Mesenchymal stem cell (in vitro differentiated cells and primary cell): ENCODE data around the gene PHF5A. TPM values are rescaled to one million over a fixed set of nuclear protein-coding genes. Genes with fewer than 3 reads are reported as not detected.
A peak's percentile ranks its signal among the peaks of the same experiment; 100 is the strongest.

ENCODE experiments used
- DNase-seq: peaks from one replicate; pipeline ENCODE4 v3.0.0-alpha.2; 2013
- H2AFZ ChIP-seq: one replicate; pipeline ENCODE4 v1.6.1; 2013; ENCODE audit warnings: low read depth, mild to moderate bottlenecking, control low read depth, inconsistent platforms, low read length, moderate library complexity
- H2AK5ac ChIP-seq: 2 replicates; pipeline ENCODE4 v1.6.1; 2013; ENCODE audit warnings: low read length, moderate library complexity, mild to moderate bottlenecking, inconsistent platforms; ENCODE audit not compliant: severe bottlenecking
- H2BK120ac ChIP-seq: one replicate; pipeline ENCODE4 v1.6.1; 2013; ENCODE audit warnings: low read depth, mild to moderate bottlenecking, inconsistent platforms, low read length, moderate library complexity
- H2BK12ac ChIP-seq, 2 experiments: one replicate each; pipeline ENCODE4 v1.6.1; 2013; ENCODE audit warnings: inconsistent platforms in 2 of 2, low read length in 2 of 2, mild to moderate bottlenecking in 2 of 2, moderate library complexity in 2 of 2, control low read depth in 1 of 2
- H2BK15ac ChIP-seq: one replicate; pipeline ENCODE4 v1.6.1; 2013; ENCODE audit warnings: mild to moderate bottlenecking, low read depth, inconsistent platforms; ENCODE audit not compliant: poor library complexity, severe bottlenecking
- H2BK5ac ChIP-seq: 2 replicates; pipeline ENCODE4 v1.6.1; 2013; ENCODE audit warnings: low read depth, mild to moderate bottlenecking, low read length, control low read depth, inconsistent platforms; ENCODE audit not compliant: poor library complexity, severe bottlenecking
- H3K14ac ChIP-seq, 2 experiments: one replicate each; pipeline ENCODE4 v1.6.1; 2013; ENCODE audit warnings: inconsistent platforms in 2 of 2, low read length in 2 of 2, control low read depth in 1 of 2, mild to moderate bottlenecking in 1 of 2, moderate library complexity in 1 of 2
- H3K18ac ChIP-seq, 2 experiments: one replicate each; pipeline ENCODE4 v1.6.1; 2013; ENCODE audit warnings: inconsistent platforms in 2 of 2, low read length in 2 of 2, control low read depth in 1 of 2, low read depth in 1 of 2, mild to moderate bottlenecking in 1 of 2
- H3K23ac ChIP-seq, 2 experiments: one replicate each; pipeline ENCODE4 v1.6.1; 2013; ENCODE audit warnings: inconsistent platforms in 2 of 2, low read length in 2 of 2, mild to moderate bottlenecking in 2 of 2, moderate library complexity in 2 of 2, control low read depth in 1 of 2
- H3K27ac ChIP-seq: 2 replicates; pipeline ENCODE4 v1.5.1; 2013; ENCODE audit warnings: mild to moderate bottlenecking, moderate library complexity, low read length, control low read depth, inconsistent platforms; ENCODE audit not compliant: poor library complexity, severe bottlenecking
- H3K27me3 ChIP-seq, 2 experiments: 2 replicates each; pipeline versions ENCODE4 v1.6.1 to v1.7.0; 2013; ENCODE audit warnings: low read length in 2 of 2, mild to moderate bottlenecking in 2 of 2, moderate library complexity in 2 of 2, control low read depth in 1 of 2, inconsistent platforms in 1 of 2; ENCODE audit not compliant: control insufficient read depth in 1 of 2, insufficient read depth in 1 of 2
- H3K36me3 ChIP-seq, 2 experiments: 2 replicates each; pipeline versions ENCODE4 v1.6.1 to v1.7.0; 2013; ENCODE audit warnings: low read length in 2 of 2, control low read depth in 1 of 2, inconsistent platforms in 1 of 2, low read depth in 1 of 2, mild to moderate bottlenecking in 1 of 2; ENCODE audit not compliant: insufficient read depth in 2 of 2, control insufficient read depth in 1 of 2
- H3K4ac ChIP-seq, 2 experiments: one replicate each; pipeline ENCODE4 v1.6.1; 2013; ENCODE audit warnings: inconsistent platforms in 2 of 2, low read length in 2 of 2, mild to moderate bottlenecking in 2 of 2, moderate library complexity in 2 of 2, control low read depth in 1 of 2, low read depth in 1 of 2
- H3K4me1 ChIP-seq: 2 replicates; pipeline ENCODE4 v1.6.1; 2013; ENCODE audit warnings: low read depth, low read length, control low read depth; ENCODE audit not compliant: control insufficient read depth, insufficient read depth
- H3K4me2 ChIP-seq: 2 replicates; pipeline ENCODE4 v1.6.1; 2013; ENCODE audit warnings: low read length, mild to moderate bottlenecking, inconsistent platforms; ENCODE audit not compliant: poor library complexity, severe bottlenecking
- H3K4me3 ChIP-seq, 2 experiments: 2 replicates each; pipeline versions ENCODE4 v1.5.1 to v1.7.0; 2013; ENCODE audit warnings: low read length in 2 of 2, mild to moderate bottlenecking in 2 of 2, control low read depth in 1 of 2, low read depth in 1 of 2; ENCODE audit not compliant: insufficient read depth in 1 of 2
- H3K79me1 ChIP-seq: replicated peaks from 2 replicates; pipeline ENCODE4 v1.6.1; 2013; ENCODE audit warnings: mild to moderate bottlenecking, control low read depth, low read length, inconsistent platforms; ENCODE audit not compliant: poor library complexity, severe bottlenecking
- H3K9ac ChIP-seq: 2 replicates; pipeline ENCODE4 v1.7.0; 2013; ENCODE audit warnings: mild to moderate bottlenecking, low read length, moderate library complexity
- H3K9me3 ChIP-seq: 2 replicates; pipeline ENCODE4 v1.7.0; 2013; ENCODE audit warnings: mild to moderate bottlenecking, low read length; ENCODE audit not compliant: control insufficient read depth
- H4K8ac ChIP-seq: one replicate; pipeline ENCODE4 v1.6.1; 2013; ENCODE audit warnings: inconsistent platforms, mild to moderate bottlenecking, low read length, moderate library complexity
- H4K91ac ChIP-seq: one replicate; pipeline ENCODE4 v1.6.1; 2013; ENCODE audit warnings: mild to moderate bottlenecking, low read length, inconsistent platforms
- WGBS: methylation state at CpG from one replicate; pipeline ENCODE4 v1.1.7; 2013; ENCODE audit warnings: mixed read lengths; 5-methylcytosine and 5-hydroxymethylcytosine counted together
- polyA plus RNA-seq, 2 experiments: library from polyadenylated mRNA; stranded (reverse); fragments of 200-250 nt; gene quantifications; one replicate each; pipeline ENCODE4 v1.2.3, GENCODE V29; 2013

PHF5A gene, protein sequence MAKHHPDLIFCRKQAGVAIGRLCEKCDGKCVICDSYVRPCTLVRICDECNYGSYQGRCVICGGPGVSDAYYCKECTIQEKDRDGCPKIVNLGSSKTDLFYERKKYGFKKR
- polyA plus RNA-seq (2013, experiment 1 of 2) = 26.6 TPM
- polyA plus RNA-seq (2013, experiment 2 of 2) = 26.3 TPM

DNA sequence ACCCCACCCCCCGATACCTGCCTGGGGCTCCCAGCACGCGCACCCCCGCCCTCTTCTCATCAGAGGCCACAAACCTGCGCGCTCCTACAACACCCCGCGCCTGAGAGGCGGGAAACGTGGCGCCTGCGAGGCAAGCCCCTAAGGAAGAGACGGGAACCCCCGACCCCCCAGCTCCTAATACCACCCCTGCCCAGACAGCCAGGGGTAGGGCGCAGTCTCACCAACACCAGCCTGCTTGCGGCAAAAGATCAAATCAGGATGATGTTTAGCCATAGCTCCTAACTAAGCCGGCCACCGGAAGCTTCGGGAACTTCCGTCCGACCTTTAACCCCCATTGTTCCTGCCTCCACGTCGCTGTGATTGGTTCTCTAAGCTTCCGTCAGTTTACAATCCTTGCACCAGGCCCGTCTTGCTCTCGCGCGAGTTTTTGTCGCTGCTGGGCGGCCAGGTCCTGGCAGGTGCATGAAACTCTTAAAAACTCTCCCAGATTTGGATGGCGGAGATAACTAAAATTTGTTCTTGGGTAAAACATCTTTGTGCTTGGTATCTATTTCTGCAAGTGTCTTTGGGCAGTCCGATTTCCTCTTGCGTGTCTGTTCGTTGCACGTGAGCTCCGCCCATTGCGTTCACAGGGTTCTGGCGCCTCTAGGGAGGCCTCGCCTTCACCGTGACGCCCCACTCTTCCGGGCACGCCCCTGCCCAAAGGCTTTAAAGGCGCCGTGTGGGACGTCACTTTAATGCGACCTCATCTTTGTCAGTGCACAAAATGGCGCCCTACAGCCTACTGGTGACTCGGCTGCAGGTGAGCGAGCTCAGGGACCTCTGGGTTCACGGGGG, at the start of gene PHF5A, which contains the start of gene ACO2:
TSS of gene PHF5A (minus strand) at position 312 of the 837 bp plus-strand sequence. CDS start at position 273, 39 bp downstream.
TSS of gene ACO2 (plus strand) at position 737 of the 837 bp plus-strand sequence. CDS start at position 767, 30 bp downstream.
- Histone ChIP-seq H3K9ac (peak within 1 kb of the TSS; percentile 91), H3K4me1 (peaks cover 10% of the 10 kb centered on the region), H2BK12ac (peak within 1 kb of the TSS; percentile 18 to 57), H4K8ac (peak within 1 kb of the TSS; percentile 95), H3K79me1 (peaks cover 18% of the 10 kb centered on the region), H3K23ac (peak within 1 kb of the TSS in 1 of 2 experiments; percentile 77), H3K36me3 (peaks cover 19 to 52% of the 10 kb centered on the region in 2 experiments), H3K18ac (peak within 1 kb of the TSS; percentile 89 to 96), H3K14ac (peak within 1 kb of the TSS in 1 of 2 experiments; percentile 79), H3K27me3 (no peaks in the 10 kb centered on the region), H3K4me2 (peak within 1 kb of the TSS; percentile 97), H2BK120ac (no peak within 1 kb of the TSS), H4K91ac (peak within 1 kb of the TSS; percentile 82), H3K4ac (peak within 1 kb of the TSS; percentile 48 to 96), H3K9me3 (no peaks in the 10 kb centered on the region), H2BK15ac (peak within 1 kb of the TSS; percentile 84), H3K27ac (peak within 1 kb of the TSS; percentile 75), H2AK5ac (no peak within 1 kb of the TSS), H3K4me3 (peak within 1 kb of the TSS; percentile 95 to 100), H2BK5ac (peak within 1 kb of the TSS; percentile 78), H2AFZ (peak within 1 kb of the TSS; percentile 86)
- DNase-seq = peak; percentile 99
- under 1% methylated on average over 51 of the region's 51 CpGs for WGBS

DNA sequence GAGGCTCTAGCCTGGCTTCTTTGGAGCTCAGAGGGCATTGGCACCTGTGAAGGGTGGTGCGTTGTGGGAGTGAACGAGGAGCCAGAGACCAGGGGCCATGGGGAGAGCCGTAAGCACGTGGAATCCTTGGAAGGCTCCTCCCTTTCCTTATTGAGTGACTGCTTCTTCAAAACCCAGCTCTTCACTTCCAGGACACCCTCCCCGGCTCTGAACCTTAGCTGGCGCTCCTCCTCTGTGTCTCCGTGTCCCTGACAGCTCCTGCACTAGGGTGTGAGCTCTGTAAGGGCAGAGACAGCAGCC, 49.5 kb upstream of the PHF5A start:
- DNase-seq = no peak
- Histone ChIP-seq H3K79me1 (peaks cover 25% of the 10 kb centered on the region), H3K27ac (no peak overlapping the region), H2BK5ac (no peak overlapping the region), H3K4me1 (peaks cover 17% of the 10 kb centered on the region), H3K4me3 (no peak overlapping the region), H3K14ac (no peak overlapping the region), H3K27me3 (no peaks in the 10 kb centered on the region), H2AK5ac (peak overlapping the region; percentile 0), H2BK12ac (no peak overlapping the region), H3K23ac (no peak overlapping the region), H4K8ac (no peak overlapping the region), H3K9me3 (no peaks in the 10 kb centered on the region), H3K18ac (no peak overlapping the region), H3K9ac (no peak overlapping the region), H2BK120ac (no peak overlapping the region), H3K36me3 (peaks cover 60 to 64% of the 10 kb centered on the region in 2 experiments), H2AFZ (no peak overlapping the region), H3K4ac (no peak overlapping the region), H4K91ac (no peak overlapping the region), H3K4me2 (no peak overlapping the region), H2BK15ac (no peak overlapping the region)
- WGBS = 90% methylated on average over 7 of the region's 7 CpGs

GRCh38 chr22:41517172-41518047, 48.9 kb upstream of the PHF5A start:
- H2BK15ac ChIP-seq = no peak overlapping the region
- H3K27ac ChIP-seq = no peak overlapping the region
- H3K14ac ChIP-seq = no peak overlapping the region
- H3K4me1 ChIP-seq = peaks cover 20% of the 10 kb centered on the region
- H3K4ac ChIP-seq = peak overlapping the region in 1 of 2 experiments; percentile 7
- H3K9me3 ChIP-seq = no peaks in the 10 kb centered on the region
- no peak overlapping the region for H3K4me2 ChIP-seq
- H4K91ac ChIP-seq = no peak overlapping the region
- H4K8ac ChIP-seq = no peak overlapping the region
- no peak overlapping the region for H2BK5ac ChIP-seq
- H3K36me3 ChIP-seq = peaks cover 57 to 63% of the 10 kb centered on the region in 2 experiments
- H2BK120ac ChIP-seq = no peak overlapping the region
- H3K9ac ChIP-seq = peak overlapping the region; percentile 12
- H2AK5ac ChIP-seq = no peak overlapping the region
- no peak overlapping the region for H3K23ac ChIP-seq
- H3K27me3 ChIP-seq = no peaks in the 10 kb centered on the region
- H2AFZ ChIP-seq = no peak overlapping the region
- H2BK12ac ChIP-seq = peak overlapping the region in 1 of 2 experiments; percentile 64
- peak; percentile 59 for DNase-seq
- H3K79me1 ChIP-seq = peaks cover 25% of the 10 kb centered on the region
- no peak overlapping the region for H3K4me3 ChIP-seq
- H3K18ac ChIP-seq = no peak overlapping the region
- WGBS = 70% methylated on average over 22 of the region's 22 CpGs
